Ovary (tissue), 9 donors: ENCODE results near the gene SIPA1L2. TPM values are rescaled to one million over a fixed set of nuclear protein-coding genes. Genes with fewer than 3 reads are reported as not detected.

ENCODE experiments used
- DNase-seq, 5 donors: peaks; one replicate each; pipeline ENCODE4 v3.0.0-alpha.2; 2019 to 2020
- H3K27ac ChIP-seq, 2 donors: fragments of 200-600 bp; one replicate each; pipeline versions ENCODE4 v1.5.1 to v1.8.0; 2019 to 2022
- H3K27me3 ChIP-seq: fragments of 200-600 bp; one replicate; pipeline ENCODE4 v1.8.0; 2022
- H3K36me3 ChIP-seq: fragments of 200-600 bp; sonication (generic); one replicate; pipeline ENCODE4 v1.5.1; 2019
- H3K4me1 ChIP-seq: one replicate; pipeline ENCODE4 v1.8.1; 2013; ENCODE audit warnings: mild to moderate bottlenecking, moderate library complexity; ENCODE audit not compliant: insufficient read depth
- H3K4me3 ChIP-seq: fragments of 200-600 bp; sonication (generic); one replicate; pipeline ENCODE4 v1.5.1; 2017
- H3K9me3 ChIP-seq, 2 donors: fragments of 200-600 bp in 1 of 2; sonication (generic) in 1 of 2; one replicate each; pipeline versions ENCODE4 v1.5.1 to v1.8.1; 2013 to 2019; ENCODE audit warnings: mild to moderate bottlenecking in 1 of 2, moderate library complexity in 1 of 2
- CTCF ChIP-seq, 3 donors: fragments of 450-650 bp in 2 of 3; fragments of 200-600 bp in 1 of 3; IDR thresholded peaks; one replicate each; pipeline versions ENCODE4 v1.5.1 to v1.8.0; 2016 to 2022; ENCODE audit warnings: antibody characterized with exemption in 3 of 3, mild to moderate bottlenecking in 1 of 3
- EP300 ChIP-seq: sonication (generic); formaldehyde crosslinking; IDR thresholded peaks from one replicate; pipeline ENCODE4 v1.6.1; 2017; ENCODE audit warnings: antibody characterized with exemption
- POLR2A ChIP-seq: fragments of 450-650 bp; IDR thresholded peaks from one replicate; pipeline ENCODE4 v1.6.1; 2017; ENCODE audit warnings: antibody characterized with exemption, mild to moderate bottlenecking, moderate library complexity
- WGBS, 3 donors: extraction: QIAGEN DNeasy Blood & Tissue Kit in 1 of 3; methylation state at CpG; one replicate each; pipeline versions ENCODE4 v1.1.5 to v1.1.7; 2013 to 2017; 5-methylcytosine and 5-hydroxymethylcytosine counted together
- intact Hi-C, 4 donors: fragments of 100-400 bp; cut with DNase I; formaldehyde crosslinking; loops; one replicate each; pipeline versions ENCODE4 v1.11.0 to v1.15.1; 2022 to 2023
- polyA plus RNA-seq, 2 donors: library from polyadenylated mRNA; stranded (reverse); fragments of 200-250 nt in 1 of 2; fragments of 350-450 nt in 1 of 2; fragmentation: Illumina TruSeq in 1 of 2; extraction: RNeasy Lipid Tissue Mini Kit (QIAGEN cat#74804) in 1 of 2; gene quantifications; one replicate each; pipeline ENCODE4 v1.2.3, GENCODE V29; 2013 to 2014
- total RNA-seq, 7 donors: library from RNA; depleted of rRNA in 2 of 7; stranded (reverse); fragments of >200 nt in 2 of 7; fragmentation: NEBNext Ultra II Directional in 3 of 7; extraction: Animal tissue kit (Norgen Biotek cat#: 25700) in 3 of 7; gene quantifications; one replicate each; pipeline versions ENCODE4 v1.1.0 to v1.2.4, GENCODE V29; 2016 to 2023
- donor health status: DM: no; HTN: no; CAD: no; lungs with moderate emphysema.
- donor health status: DM: no; HTN: no; CAD: no.
- donor health status: Bipolar disorder and iron deficiency.
- donor health status: DM: yes; HTN: yes; CAD: no.
- donor health status: DM: no; HTN: no; CAD: no.
- donor health status: DM: yes; HTN: yes; CAD: no.

Gene SIPA1L2
- total and polyA plus RNA-seq, 9 donors: 12.3 to 52.9 (median 20.1) TPM

DNA sequence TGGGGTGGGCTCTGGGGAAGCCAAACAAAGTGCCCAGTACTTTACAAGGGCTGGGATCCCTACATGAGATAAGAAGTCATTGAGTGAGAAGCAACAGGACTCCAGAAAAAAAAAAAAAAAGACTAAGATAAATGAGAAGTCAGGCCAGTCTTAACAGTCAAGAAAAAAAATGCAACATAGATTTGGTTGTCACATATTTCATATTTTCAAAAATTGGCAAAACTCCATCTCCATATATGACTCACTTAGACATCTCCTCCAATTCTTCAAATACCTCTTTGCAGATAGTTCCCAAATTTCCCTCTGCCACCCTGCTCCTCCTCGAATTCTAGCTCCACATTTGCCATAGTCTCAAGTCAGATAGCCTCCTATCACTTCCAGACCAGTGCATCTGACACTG lies 20.9 kb upstream of the SIPA1L2 start:
- TF ChIP-seq CTCF (IDR thresholded peaks at IDR 0.05) (no peak), POLR2A (no peak), EP300 (no peak)
- Histone ChIP-seq H3K36me3 (no peaks in the 10 kb centered on the region), H3K27ac (no peak overlapping the region), H3K27me3 (no peaks in the 10 kb centered on the region), H3K4me1 (no peaks in the 10 kb centered on the region), H3K4me3 (no peak overlapping the region), H3K9me3 (no peaks in the 10 kb centered on the region)
- 53 to 78% (median 63%) methylated on average over 1 of the region's 1 CpG for WGBS, 3 donors
- intact Hi-C loops: no loop called here
- DNase-seq: no peak

GRCh38 chr1:232650418-232650817 lies 20.5 kb upstream of the SIPA1L2 start:
- H3K27ac ChIP-seq: no peak overlapping the region
- TF ChIP-seq EP300 (no peak), POLR2A (no peak), CTCF (IDR thresholded peaks at IDR 0.05) (no peak)
- intact Hi-C loops: no loop called here
- H3K27me3 ChIP-seq: no peaks in the 10 kb centered on the region
- no peaks in the 10 kb centered on the region for H3K36me3 ChIP-seq
- no peaks in the 10 kb centered on the region for H3K4me1 ChIP-seq
- WGBS, 3 donors: 71 to 79% (median 75%) methylated on average over 2 of the region's 2 CpGs
- H3K4me3 ChIP-seq: no peak overlapping the region
- DNase-seq: no peak
- no peaks in the 10 kb centered on the region for H3K9me3 ChIP-seq

DNA sequence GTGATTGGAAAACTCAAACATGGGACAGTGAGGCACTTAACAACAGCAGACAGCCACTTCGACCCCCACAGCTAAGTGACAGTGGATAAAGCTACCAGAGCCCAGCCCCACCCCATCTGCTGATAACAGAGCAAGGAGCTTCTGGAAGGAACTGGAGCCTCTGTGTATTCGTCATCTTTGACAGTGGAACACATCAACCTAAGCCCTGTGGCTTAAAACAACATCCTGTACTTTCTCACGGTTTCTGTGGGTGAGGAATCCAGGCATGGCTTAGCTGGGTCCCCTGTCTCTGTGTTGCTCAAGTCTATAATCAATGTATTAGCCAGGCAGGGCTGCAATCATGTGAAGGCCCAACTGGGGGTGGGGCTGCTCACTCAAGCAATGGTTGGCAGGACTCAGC lies 18.4 kb upstream of the SIPA1L2 start:
- Histone ChIP-seq H3K4me1 (no peaks in the 10 kb centered on the region), H3K27me3 (no peaks in the 10 kb centered on the region), H3K36me3 (no peaks in the 10 kb centered on the region), H3K9me3 (no peaks in the 10 kb centered on the region), H3K27ac (no peak overlapping the region), H3K4me3 (no peak overlapping the region)
- TF ChIP-seq POLR2A (no peak), EP300 (no peak), CTCF (IDR thresholded peaks at IDR 0.05) (no peak)
- intact Hi-C loops: no loop called here
- DNase-seq: no peak
- 61 to 75% (median 65%) methylated on average over 3 of the region's 3 CpGs for WGBS, 3 donors

GRCh38 chr1:232644209-232644608 lies 14.3 kb upstream of the SIPA1L2 start:
- Histone ChIP-seq H3K27me3 (no peaks in the 10 kb centered on the region), H3K9me3 (no peaks in the 10 kb centered on the region), H3K4me1 (no peaks in the 10 kb centered on the region), H3K4me3 (no peak overlapping the region), H3K36me3 (no peaks in the 10 kb centered on the region), H3K27ac (no peak overlapping the region)
- TF ChIP-seq CTCF (IDR thresholded peaks at IDR 0.05): no peak
- TF ChIP-seq EP300: no peak
- TF ChIP-seq POLR2A: no peak
- no peak for DNase-seq
- WGBS, 3 donors: 96 to 100% (median 99%) methylated on average over 1 of the region's 1 CpG
- intact Hi-C loops: no loop called here

GRCh38 chr1:232643251-232643650 lies 13.3 kb upstream of the SIPA1L2 start:
- Histone ChIP-seq H3K9me3 (no peaks in the 10 kb centered on the region), H3K36me3 (no peaks in the 10 kb centered on the region), H3K4me3 (no peak overlapping the region), H3K27me3 (no peaks in the 10 kb centered on the region), H3K4me1 (no peaks in the 10 kb centered on the region), H3K27ac (no peak overlapping the region)
- DNase-seq: no peak
- TF ChIP-seq EP300: no peak
- TF ChIP-seq POLR2A: no peak
- no peak for TF ChIP-seq CTCF (IDR thresholded peaks at IDR 0.05)
- intact Hi-C loops: no loop called here
